SU-DHL-6 (cell line): Measurements from ENCODE around the gene SNX17.

Experiments used
- H2AFZ ChIP-seq: fragments of 200-600 bp; sonication (generic); 2 replicates; pipeline ENCODE4 v1.6.1; 2014; ENCODE audit warnings: low read depth, mild to moderate bottlenecking, moderate library complexity, mixed read lengths, antibody characterized with exemption, low read length; ENCODE audit not compliant: severe bottlenecking
- H3F3A ChIP-seq: fragments of 200-600 bp; shearing (Covaris generic); 2 replicates; pipeline ENCODE4 v1.6.0; 2016; ENCODE audit warnings: antibody characterized with exemption, mild to moderate bottlenecking; ENCODE audit not compliant: insufficient read depth
- H3K27ac ChIP-seq: fragments of 200-600 bp; sonication (generic); 2 replicates; pipeline ENCODE4 v1.5.1; 2016; ENCODE audit warnings: low read depth, mild to moderate bottlenecking, low read length, moderate library complexity, mixed read lengths
- H3K27me3 ChIP-seq: fragments of 200-600 bp; sonication (generic), shearing (Covaris generic); 2 replicates; pipeline ENCODE4 v1.6.0; 2014; ENCODE audit warnings: mild to moderate bottlenecking, low read length
- H3K36me3 ChIP-seq: fragments of 200-600 bp; sonication (generic); 2 replicates; pipeline ENCODE4 v1.6.1; 2014; ENCODE audit warnings: mild to moderate bottlenecking, low read length, mixed read lengths
- H3K4me2 ChIP-seq: fragments of 300-600, 200-600 bp; shearing (Covaris generic), sonication (generic); 2 replicates; pipeline ENCODE4 v1.6.0; 2014; ENCODE audit warnings: low read length, low read depth, mild to moderate bottlenecking; ENCODE audit not compliant: poor library complexity, severe bottlenecking
- H3K4me3 ChIP-seq: fragments of 200-600 bp; sonication (generic); 2 replicates; pipeline ENCODE4 v1.5.1; 2014; ENCODE audit warnings: antibody characterized with exemption, low read length, mild to moderate bottlenecking, mixed read lengths; ENCODE audit not compliant: insufficient read depth, poor library complexity, severe bottlenecking
- H3K79me2 ChIP-seq: fragments of 200-600 bp; sonication (generic); 2 replicates; pipeline ENCODE4 v1.6.1; 2014; ENCODE audit warnings: mild to moderate bottlenecking, low read length, moderate library complexity; ENCODE audit not compliant: insufficient read depth
- H3K9ac ChIP-seq: fragments of 200-600 bp; sonication (generic); 2 replicates; pipeline ENCODE4 v1.7.0; 2014; ENCODE audit warnings: mild to moderate bottlenecking, low read length
- H3K9me2 ChIP-seq: fragments of 200-600 bp; sonication (generic); replicated peaks from 2 replicates; pipeline ENCODE4 v1.6.1; 2014; ENCODE audit warnings: low read length; ENCODE audit not compliant: insufficient read depth
- H3K9me3 ChIP-seq: fragments of 200-600 bp; sonication (generic); 2 replicates; pipeline ENCODE4 v1.6.1; 2014; ENCODE audit warnings: low read length, mixed read lengths; ENCODE audit not compliant: insufficient read depth
- H4K20me1 ChIP-seq: fragments of 200-600 bp; sonication (generic); 2 replicates; pipeline ENCODE4 v1.6.1; 2014; ENCODE audit warnings: low read depth, mild to moderate bottlenecking, antibody characterized with exemption, low read length, moderate library complexity, mixed read lengths
- CTCF ChIP-seq: fragments of 200-600 bp; sonication (generic); IDR thresholded peaks from one replicate; pipeline ENCODE4 v1.5.1; 2017; ENCODE audit warnings: antibody characterized with exemption, mild to moderate bottlenecking, low read length, moderate library complexity; ENCODE audit not compliant: insufficient read depth, poor library complexity, severe bottlenecking
- EZH2phosphoT487 ChIP-seq: fragments of 200-600 bp; sonication (generic), shearing (Covaris generic); conservative IDR thresholded peaks from 2 replicates; pipeline ENCODE4 v1.6.1; 2018; ENCODE audit warnings: mild to moderate bottlenecking, antibody characterized with exemption, low read length, moderate library complexity, mixed read lengths

Gene SNX17

GRCh38 chr2:27322766-27323595 is 47.4 kb upstream of the SNX17 start, which contains the start of gene MPV17:
Gene MPV17 (minus strand): TSS chr2:27323097. CDS start chr2:27322517, 580 bp downstream.
- peak within 1 kb of the TSS; percentile 65 for H3K27ac ChIP-seq
- peak within 1 kb of the TSS; percentile 44 for H2AFZ ChIP-seq
- H3K4me3 ChIP-seq = peak within 1 kb of the TSS; percentile 81
- H3K9ac ChIP-seq = peak within 1 kb of the TSS; percentile 89
- peaks cover 3% of the 10 kb centered on the region; the same call in 1 of the 2 replicates for H3K36me3 ChIP-seq
- 0 out of 2 replicates have a peak, but pooled peaks cover 8% of the 10 kb centered on the region for H3K79me2 ChIP-seq
- no peaks in the 10 kb centered on the region for H3K27me3 ChIP-seq
- H3F3A ChIP-seq = peaks cover 18% of the 10 kb centered on the region
- H3K4me2 ChIP-seq = peak within 1 kb of the TSS; percentile 87
- H4K20me1 ChIP-seq = no peaks in the 10 kb centered on the region
- no peaks in the 10 kb centered on the region for H3K9me2 ChIP-seq
- TF ChIP-seq EZH2phosphoT487 = no peak
- no peak for TF ChIP-seq CTCF
- no peaks in the 10 kb centered on the region for H3K9me3 ChIP-seq

- H3K36me3 ChIP-seq = peaks cover 7% of the 10 kb centered on the region; the same call in 1 of the 2 replicates
- peaks cover 18% of the 10 kb centered on the region for H3F3A ChIP-seq
- peak overlapping the region; percentile 44 for H2AFZ ChIP-seq
These were observed 46.7 kb upstream of the SNX17 start for GRCh38 chr2:27323596-27324285.

GRCh38 chr2:27324720-27325119 is 45.7 kb upstream of the SNX17 start:
- H3K79me2 ChIP-seq = 0 out of 2 replicates have a peak, but pooled peaks cover 8% of the 10 kb centered on the region
- H3K4me2 ChIP-seq = no peak overlapping the region
- H3K9ac ChIP-seq = no peak overlapping the region
- H3K27me3 ChIP-seq = no peaks in the 10 kb centered on the region
- no peak overlapping the region for H3K4me3 ChIP-seq
- no peaks in the 10 kb centered on the region for H3K9me2 ChIP-seq
- no peak overlapping the region for H2AFZ ChIP-seq
- TF ChIP-seq CTCF (no peak), EZH2phosphoT487 (no peak)
- H3F3A ChIP-seq = peaks cover 18% of the 10 kb centered on the region
- no peaks in the 10 kb centered on the region for H3K9me3 ChIP-seq
- no peaks in the 10 kb centered on the region for H4K20me1 ChIP-seq
- H3K27ac ChIP-seq = no peak overlapping the region
- peaks cover 7% of the 10 kb centered on the region; the same call in 1 of the 2 replicates for H3K36me3 ChIP-seq

More at GRCh38 chr2:27323596-27324285, 46.7 kb upstream of the SNX17 start:
- Histone ChIP-seq H3K9me3 (no peaks in the 10 kb centered on the region), H3K79me2 (0 out of 2 replicates have a peak, but pooled peaks cover 8% of the 10 kb centered on the region), H4K20me1 (no peaks in the 10 kb centered on the region), H3K9me2 (no peaks in the 10 kb centered on the region), H3K4me2 (peak overlapping the region; percentile 87), H3K4me3 (peak overlapping the region; percentile 81), H3K9ac (peak overlapping the region; percentile 89), H3K27me3 (no peaks in the 10 kb centered on the region), H3K27ac (peak overlapping the region; percentile 65)
- no peak for TF ChIP-seq CTCF
